Fibroblast of villous mesenchyme (primary cell): ENCODE measurements around the gene ANKRD52. TPM values are rescaled to one million over a fixed set of nuclear protein-coding genes. Genes with fewer than 3 reads are reported as not detected.
A peak's percentile ranks its signal among the peaks of the same experiment; 100 is the strongest.

ENCODE experiments used
- DNase-seq: peaks from one replicate; pipeline ENCODE4 v3.0.0-alpha.2; 2010; ENCODE audit warnings: low read depth
- H3K4me3 ChIP-seq: 2 replicates; pipeline ENCODE4 v1.5.1; 2011; ENCODE audit warnings: low read depth, mild to moderate bottlenecking, low read length
- CTCF ChIP-seq: IDR thresholded peaks from 2 replicates; pipeline ENCODE4 v1.5.1; 2012; ENCODE audit warnings: low read depth, mild to moderate bottlenecking, low read length; ENCODE audit not compliant: insufficient read depth
- total RNA-seq: library from RNA; depleted of rRNA; stranded (reverse); fragments of >200 nt; gene quantifications from 2 replicates; pipeline ENCODE4 v1.2.3, GENCODE V29; 2012

The ANKRD52 gene
- total RNA-seq, 1 donor: 25.9 TPM

GRCh38 chr12:56231184-56231582, 27.0 kb downstream of the ANKRD52 start:
- DNase-seq: no peak
- no peak overlapping the region for H3K4me3 ChIP-seq
- no peak for TF ChIP-seq CTCF

- TF ChIP-seq CTCF: no peak
- DNase-seq: no peak
- H3K4me3 ChIP-seq: no peak overlapping the region
Measured at GRCh38 chr12:56230432-56231183, 27.6 kb downstream of the ANKRD52 start.

- no peak for TF ChIP-seq CTCF
- H3K4me3 ChIP-seq: no peak within 1 kb of the TSS
- DNase-seq: no peak
Measured at GRCh38 chr12:56229916-56230431, 28.2 kb downstream of the ANKRD52 start, which contains the start of gene SLC39A5. SLC39A5 (plus strand) TSS chr12:56230051; CDS start chr12:56231275, 1,224 bp downstream.

GRCh38 chr12:56229082-56229481, 29.1 kb downstream of the ANKRD52 start:
- no peak for TF ChIP-seq CTCF
- H3K4me3 ChIP-seq: no peak overlapping the region
- DNase-seq: no peak

- no peak for DNase-seq
- no peak for TF ChIP-seq CTCF
- peak overlapping the region; percentile 70 for H3K4me3 ChIP-seq
Measured at GRCh38 chr12:56224954-56225353, 33.2 kb downstream of the ANKRD52 start.

GRCh38 chr12:56224102-56224701, 34.0 kb downstream of the ANKRD52 start, which contains the start of gene NABP2:
NABP2 (plus strand) TSS chr12:56224342; CDS start chr12:56224857, 515 bp downstream.
- DNase-seq: peak; percentile 98
- TF ChIP-seq CTCF: peak; percentile 83
- peak within 1 kb of the TSS; percentile 70 for H3K4me3 ChIP-seq
